Amniotic epithelial cell (primary cell): ENCODE results near the gene FREM1.

Experiments used
- DNase-seq: peaks from one replicate; pipeline ENCODE4 v3.0.0-alpha.2; 2010; ENCODE audit warnings: low read depth

FREM1 gene

DNA sequence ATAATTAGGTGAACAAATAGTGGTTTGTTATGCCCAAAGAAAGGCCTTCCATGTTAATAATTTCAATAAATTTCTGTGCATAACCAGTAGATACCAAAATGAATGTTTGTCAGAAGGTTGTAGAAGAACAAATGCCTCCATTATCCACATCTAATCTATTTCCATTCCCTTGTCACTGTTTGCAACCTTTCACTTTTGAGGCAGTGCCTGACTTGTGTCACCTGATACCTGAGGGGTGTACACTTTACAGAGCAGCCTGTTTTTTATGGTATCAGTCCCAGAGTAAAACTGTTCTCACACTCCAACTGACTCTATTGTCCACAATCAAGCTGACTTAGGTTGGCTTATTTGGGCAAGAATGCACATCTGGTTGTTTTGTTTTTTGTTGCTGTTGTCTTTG, 40.1 kb downstream of the FREM1 start:
- no peak for DNase-seq

DNA sequence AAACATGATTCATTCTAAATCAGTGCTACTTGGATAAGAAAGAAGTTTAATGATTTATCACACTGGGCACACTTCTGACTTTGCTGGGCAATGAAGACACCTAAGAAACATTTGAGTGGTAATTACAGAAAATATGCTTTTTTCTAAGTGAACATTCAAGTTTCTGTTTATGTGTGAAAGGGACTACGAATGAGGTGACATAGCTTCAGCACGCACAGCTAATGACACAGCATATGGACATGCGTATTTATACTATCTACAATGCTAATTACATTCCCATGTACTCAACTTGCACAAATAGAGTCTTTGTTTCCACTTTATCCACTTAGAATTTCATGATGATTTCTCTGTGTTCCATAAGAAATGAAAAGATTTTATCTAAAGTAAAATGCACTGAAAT, 40.6 kb downstream of the FREM1 start:
- DNase-seq: no peak

DNA sequence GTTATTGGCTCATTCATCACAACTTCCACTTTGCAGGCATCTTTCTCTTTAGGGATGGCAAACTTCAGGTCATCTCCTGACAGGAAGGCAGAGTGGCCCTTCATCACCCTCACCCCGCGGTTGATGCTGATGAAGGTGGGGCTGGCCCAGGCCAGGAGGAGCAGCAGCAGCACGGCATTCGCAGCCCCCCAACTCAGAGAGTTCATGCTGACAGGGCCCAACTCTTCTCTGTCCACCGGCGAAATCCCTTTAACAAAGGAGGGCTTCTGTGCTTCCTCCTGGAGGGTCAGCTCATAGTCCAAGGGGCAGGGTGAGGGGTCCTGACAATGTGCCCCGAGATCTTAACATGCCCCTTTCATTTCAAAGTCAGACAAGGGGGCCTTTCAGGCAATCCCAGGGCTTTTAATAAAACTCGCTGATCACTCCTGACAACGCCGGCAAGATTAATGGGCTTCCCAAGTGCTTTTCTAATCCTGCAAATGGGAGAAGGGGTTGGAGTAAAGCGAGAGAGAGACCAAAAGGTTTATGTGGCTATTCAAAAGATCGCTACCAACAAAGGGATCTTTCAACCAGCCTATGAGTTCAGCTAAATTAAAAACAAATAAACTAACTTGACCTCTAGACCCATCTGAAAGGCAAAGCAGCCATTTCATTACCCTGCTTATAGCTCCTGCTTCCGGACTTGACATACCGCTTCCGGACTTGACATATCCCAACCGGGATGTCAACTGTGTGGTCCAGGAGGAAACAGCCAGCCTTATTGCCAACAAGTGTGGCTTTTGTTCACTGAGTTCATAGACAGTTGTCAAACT, 41.2 kb downstream of the FREM1 start:
- DNase-seq: no peak

DNA sequence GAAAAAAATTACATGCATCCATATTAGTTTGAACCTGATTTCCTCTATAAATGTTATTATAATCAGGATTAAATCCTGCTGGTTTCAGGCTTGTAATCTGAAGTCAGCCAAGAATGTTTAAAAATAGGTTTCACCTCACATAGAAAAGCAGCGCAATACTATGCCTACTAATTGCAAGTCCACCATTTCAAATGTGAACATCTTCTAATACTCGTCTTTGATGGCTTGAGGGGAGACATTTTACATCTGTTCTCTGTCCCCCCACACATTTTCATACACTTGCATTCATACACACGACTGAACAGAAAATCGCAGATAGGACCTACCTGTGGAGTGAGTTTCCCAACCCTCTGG, 41.8 kb downstream of the FREM1 start:
- no peak for DNase-seq

DNA sequence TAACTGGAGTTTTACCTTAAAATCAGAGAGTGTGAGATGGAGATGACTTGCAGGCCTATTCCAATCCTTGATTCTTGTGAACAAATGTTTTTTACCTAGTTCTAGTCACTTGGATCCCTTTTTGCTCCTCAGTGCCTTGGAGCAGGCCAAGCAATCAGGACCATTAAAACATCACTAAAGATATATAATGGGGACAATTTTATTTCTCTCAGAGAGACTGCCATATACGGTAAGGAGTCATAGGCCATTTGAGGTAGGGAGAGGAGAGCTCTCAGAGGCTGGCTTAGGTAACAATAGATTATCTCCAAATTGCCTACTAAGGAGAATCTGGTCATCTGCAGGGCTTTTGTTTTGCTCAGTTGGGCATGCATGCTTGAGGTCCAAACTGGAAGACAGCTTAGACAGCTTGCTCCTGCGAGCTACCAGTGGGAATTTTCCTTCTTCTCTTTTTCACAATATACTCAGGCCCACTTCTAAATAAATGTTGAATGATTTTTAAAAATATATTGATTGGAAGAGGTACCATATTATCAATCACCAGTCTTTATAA, 44.0 kb downstream of the FREM1 start:
- DNase-seq: no peak

DNA sequence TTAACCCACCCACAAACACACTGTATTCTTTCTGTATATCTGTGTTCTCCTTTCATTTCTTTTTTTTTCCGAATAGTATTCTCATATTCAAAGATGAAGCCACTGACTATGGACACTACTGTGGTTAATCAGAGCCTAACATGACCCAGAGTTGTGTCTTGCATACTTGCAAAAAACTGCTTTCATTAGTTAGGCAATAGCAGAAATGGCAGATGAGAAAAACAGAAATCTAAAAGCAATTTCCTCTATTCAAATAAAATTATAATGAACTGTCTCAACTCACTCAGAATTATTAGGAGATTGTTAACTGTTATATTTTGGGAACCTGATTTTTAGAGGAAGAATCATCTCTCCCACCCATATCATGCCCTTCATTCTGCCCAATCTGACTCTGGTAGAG, 45.9 kb downstream of the FREM1 start:
- DNase-seq: no peak

DNA sequence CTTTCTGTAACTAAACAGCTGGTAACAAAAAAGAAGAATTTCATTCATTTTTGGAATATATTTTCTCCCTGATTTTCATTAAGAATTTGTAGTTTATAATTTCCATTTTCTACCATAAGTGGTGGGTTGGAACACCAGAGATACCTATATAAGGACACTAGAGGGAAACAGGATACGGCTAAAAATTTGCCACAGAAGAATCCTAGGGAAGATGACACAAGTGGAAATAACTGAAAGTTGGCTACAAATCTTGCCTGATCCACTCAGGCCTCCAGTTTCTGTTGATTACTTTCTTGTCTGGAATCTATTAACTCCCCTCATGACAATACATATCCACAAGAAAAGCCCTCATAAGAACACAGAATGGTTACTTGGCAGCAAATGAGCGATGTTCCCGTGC, 46.8 kb downstream of the FREM1 start:
- no peak for DNase-seq

DNA sequence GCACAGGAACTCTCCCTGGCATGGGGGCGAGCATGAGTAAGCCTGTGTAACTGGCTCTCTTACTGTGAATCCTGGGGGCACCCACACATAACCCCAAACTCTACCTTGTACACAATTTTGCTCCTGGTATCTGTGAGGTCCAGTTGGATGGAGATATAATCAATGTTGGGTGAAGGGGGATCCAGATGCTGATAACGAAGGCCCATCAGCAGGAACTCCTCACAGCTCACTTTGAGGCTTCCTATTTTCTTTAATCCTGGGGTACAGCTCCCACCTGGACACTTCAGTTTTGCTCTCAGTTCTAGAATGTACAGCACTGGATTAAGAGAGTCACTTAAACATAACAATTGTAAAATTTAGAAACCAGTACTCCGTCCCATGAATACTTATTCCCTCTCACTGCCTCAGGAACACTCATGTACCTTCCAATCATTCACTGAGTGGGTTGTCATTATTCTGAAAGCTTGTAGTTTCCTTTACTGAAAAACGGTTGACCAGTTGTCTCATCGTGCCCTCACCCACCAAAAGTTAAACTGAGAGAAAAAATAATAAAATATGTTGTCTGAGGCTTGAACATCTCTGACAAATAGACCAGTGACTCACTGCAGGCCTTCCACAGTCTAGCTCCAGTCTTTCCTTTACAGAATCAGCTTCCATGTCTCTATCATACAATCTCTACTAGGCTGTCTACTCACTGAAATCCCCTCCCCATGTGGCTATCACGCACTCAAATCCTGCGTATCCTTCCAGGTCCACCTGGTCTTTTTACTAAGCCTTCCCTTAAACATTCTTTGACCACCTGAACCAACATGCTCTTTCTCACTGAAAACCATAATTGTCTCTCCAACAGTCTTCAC, 52.6 kb downstream of the FREM1 start:
- DNase-seq: no peak

DNA sequence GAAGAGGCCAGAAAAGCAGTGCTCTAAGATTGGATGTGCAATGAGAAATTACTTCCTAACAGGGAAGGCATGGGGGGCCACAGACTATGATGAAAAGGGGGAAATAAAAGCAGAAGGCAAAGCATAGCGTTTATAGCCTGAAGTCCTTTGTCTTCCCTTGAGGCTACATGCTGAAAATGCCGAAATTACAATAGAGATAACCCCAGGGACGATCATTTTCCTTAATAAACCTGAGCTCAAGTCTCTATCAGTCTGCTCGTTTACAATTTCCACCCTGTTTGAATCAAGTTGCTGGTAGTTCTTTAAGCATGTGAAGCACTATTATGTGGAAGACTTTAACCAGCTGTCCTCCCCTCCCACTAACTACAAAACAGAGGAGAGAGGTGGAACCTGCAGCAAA, 60.4 kb downstream of the FREM1 start:
- DNase-seq: no peak

DNA sequence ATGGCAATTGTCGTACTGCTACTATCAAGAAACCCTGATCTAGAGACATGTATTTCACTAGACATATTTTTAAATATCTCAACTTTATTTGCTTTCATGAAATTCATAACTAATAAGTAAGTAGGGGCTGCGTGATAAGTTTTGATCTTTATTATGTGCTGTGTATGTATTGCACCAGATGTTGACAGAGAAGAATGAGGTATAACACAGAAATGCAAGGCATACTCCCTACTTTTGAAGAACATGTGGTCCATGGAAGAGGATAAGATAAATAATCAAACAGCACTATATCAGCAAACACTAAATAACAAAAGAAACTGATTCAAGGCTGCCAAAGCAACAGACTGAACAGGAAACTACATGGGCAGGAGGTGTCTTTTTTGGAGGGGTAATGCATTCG, 60.9 kb downstream of the FREM1 start:
- no peak for DNase-seq

DNA sequence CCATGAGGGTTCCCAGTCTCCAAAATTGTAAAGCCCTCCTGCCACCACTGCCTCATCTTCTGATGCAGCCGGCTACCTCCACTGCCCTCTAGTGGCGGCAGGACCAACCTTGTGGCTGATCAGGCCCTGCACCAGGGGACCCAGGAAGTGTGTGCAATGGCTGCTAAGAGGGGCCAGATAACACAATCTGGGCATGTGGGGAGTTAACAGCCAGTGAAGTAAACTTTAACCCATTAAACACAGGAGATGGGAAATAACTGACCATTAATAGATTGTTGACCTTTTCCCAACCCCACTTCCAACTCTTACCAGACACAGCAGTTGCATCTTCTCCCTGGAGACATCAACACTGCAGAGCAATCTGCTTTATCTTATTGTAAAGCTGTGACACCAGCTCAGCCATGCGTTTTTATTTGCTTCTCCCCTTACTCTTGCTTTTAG, 63.3 kb downstream of the FREM1 start:
- DNase-seq: peak; percentile 16

DNA sequence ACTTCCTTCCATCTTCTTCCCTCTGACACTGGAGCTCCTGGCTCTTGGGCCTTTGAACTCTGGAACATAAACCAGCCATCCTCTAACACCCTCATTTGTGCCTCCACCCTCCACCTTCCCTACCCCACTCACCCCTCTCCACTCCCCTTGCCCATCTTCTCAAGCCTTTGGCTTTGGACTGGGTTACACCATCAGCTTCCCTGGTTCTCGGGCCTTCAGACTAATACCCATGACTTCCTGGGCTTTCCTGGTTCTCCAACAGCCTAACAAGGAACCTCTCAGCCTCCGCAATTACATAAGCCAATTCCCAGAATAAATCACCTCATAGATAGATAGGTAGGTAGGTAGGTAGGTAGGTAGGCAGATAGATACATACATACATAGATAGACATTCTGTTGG, 67.1 kb downstream of the FREM1 start:
- DNase-seq: no peak

DNA sequence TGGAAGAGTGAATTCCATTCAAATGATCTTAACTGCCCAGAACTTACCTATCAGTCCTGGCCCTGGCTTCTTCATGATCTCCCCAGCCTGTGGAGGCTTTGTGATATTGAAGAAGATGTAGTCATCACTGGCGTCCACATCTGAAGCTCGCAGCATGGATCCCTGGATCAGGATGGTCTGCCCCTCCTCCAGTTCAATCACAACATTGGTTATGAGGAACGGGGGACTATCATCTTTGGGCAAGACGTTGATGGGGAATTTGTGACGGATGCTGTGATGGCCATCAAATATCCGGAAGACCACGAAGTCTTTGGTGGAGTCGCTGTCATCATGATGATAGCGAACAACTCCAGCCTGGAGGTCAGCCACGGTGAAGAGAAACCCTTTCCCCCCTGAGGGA, 68.0 kb downstream of the FREM1 start:
- no peak for DNase-seq

DNA sequence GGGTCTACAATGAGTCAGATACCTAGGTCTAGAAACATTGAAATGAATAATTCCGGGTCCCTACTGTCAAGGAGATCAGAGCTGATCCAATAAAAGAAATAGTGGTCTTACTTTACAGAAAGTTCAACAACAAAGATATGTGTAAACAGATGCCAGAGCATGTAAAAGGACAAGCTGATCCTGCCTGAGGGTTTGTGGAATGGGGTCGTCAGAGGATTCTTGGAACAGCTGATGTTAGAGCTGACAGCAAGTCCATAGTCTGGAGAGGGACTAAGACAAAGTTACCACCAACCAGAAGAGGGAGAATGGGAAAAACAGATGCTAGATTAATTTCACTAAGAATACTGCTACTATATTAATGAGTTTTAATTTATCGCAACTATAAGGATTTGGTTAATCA, 71.5 kb downstream of the FREM1 start:
- no peak for DNase-seq

DNA sequence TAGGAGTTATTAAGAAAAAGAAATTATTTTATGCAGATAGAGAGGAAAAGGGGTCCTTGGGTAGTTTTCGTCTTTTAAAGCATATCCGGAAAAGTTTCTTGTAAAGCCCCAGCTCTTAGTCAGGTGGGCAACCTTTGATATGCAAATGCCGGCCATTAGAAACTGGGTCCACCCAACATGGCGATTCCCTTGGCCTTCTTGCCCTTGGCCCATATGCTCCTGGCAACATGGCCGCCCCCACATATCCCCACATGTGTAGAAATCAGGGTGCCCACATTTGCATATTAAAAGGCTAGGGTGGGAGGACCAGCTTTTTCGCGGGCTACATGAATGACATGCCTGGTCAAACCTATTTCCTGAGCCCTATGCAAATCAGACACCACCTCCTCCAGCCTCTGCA, 73.3 kb downstream of the FREM1 start:
- DNase-seq: no peak

DNA sequence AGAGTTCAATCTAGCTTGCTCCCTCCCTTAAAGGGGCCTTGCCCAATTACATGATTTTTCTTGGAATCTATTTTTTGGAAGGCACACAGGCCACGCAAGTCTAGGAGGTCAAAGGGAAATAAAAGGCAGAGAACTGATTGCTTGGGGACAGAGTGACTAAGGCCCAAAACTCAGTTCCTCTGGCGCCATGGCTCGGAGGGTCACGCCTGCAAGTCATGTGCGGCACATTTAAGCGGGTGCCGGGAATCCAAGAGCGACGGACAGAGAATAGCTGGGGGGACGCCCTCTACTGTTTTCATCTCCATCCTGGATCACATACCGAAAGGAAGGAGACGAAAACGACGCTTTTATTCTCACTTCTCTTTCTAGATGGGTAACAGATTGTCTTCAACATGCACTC, 78.6 kb downstream of the FREM1 start:
- DNase-seq: no peak

DNA sequence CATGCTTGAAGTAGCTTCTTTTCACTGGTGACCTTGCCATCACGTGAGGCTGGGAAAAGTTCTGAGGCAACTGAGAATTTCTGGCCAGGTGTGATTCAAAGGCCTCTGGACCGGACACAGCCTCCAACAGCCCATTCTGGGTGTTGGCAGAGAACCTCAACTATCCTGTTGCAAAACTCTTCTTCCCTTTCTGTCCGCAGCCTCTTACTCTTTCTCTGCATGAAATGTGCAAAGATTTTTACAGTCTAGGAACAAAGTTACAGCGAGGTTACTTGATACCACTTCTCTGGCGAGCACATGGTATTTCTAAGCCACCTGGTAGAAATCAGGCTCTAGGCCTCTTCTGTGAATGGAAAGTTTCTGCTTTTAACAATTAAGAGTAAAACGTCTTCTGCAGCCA, 79.2 kb downstream of the FREM1 start:
- DNase-seq: no peak

DNA sequence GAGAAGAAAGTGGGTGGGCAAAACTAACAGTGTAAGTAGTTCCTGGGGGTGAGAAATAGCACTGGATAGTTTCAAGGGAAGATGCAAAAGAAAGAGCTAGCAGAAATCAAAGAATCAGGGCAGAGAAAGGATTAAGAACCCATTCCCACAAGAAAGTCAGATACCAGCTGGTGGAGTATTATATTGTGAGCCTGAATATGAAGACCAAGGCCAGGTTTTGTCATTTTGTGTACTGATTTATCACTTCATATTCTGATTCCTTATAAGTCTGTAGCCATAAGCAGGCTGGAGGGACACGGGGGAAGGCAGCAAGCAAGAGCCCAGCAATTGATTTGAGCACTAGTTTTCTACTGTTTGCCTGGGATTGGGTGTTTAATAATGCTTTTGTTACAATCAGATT, 80.2 kb downstream of the FREM1 start:
- DNase-seq: no peak

DNA sequence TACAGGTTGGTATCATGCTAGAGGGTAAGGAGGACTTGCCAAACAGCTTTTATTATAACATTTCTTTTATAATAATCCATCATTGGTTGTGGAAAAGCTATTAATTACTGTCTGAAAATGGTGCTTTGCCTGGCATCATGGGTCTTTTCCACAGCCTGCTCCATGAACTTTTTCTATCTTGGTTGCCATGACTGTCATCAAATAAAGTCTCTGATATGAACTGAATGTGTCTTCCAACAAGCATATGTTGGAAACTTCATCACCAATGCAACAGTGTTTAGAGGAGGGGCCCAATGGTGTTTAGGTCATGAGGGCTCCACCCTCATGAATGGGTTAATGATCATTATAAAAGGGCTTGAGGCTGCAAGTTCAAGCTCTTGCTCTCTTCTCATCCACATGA, 81.0 kb downstream of the FREM1 start:
- no peak for DNase-seq

DNA sequence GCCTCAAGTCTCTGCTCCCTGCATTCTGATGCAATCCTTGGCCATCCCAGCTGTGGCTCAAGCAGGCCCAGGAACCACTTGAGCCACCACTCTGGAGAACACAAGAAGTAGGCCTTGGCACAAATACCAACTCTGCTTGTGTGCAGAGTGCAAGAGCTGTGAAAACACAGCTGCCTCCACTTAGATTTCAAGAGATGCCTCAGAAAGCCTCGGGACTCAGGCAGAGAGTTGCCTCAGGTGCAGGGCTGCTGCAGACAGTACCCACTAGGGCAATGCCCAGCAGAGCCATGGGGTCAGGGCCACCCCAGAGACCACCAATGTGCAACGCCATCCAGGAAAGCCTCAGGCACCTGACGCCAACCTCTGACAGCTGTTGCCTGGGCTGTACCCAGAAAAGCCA, 82.4 kb downstream of the FREM1 start:
- no peak for DNase-seq

DNA sequence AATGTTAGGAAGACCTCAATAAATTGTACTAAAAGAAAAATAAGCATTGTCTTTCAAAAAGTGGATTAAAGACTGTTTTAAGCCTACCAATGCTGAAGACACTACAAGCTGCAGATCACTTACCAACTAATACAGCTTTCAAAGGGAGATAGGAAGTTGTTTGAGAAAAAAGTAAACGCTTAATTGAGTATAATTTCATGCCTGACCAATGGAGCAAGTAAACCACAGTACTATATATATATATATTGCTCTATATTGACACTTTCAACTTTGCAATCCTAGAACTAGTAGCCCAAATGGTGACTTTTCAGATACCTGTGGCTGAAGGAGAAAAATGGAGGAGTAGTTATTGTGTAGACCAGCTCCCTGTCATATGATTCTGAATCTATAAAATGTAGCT, 85.7 kb downstream of the FREM1 start:
- DNase-seq: no peak

DNA sequence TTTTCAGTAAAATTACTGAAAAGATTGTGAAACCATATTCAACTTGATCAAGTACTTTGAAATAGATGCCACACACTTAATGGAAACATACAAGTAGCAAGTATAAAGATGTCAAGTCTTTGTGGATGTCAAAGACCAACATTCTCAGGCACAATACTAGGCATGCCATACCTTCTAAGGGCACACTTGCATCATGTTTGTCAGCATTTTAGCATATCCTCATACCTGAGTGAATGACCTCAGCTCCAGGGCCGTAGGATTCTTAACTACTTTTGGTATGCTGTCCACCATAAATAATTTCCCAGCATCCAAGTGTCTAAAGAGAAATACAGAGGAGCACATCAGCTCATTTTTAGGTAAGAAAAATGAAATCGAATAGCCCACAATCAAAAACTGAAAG, 86.4 kb downstream of the FREM1 start:
- no peak for DNase-seq

DNA sequence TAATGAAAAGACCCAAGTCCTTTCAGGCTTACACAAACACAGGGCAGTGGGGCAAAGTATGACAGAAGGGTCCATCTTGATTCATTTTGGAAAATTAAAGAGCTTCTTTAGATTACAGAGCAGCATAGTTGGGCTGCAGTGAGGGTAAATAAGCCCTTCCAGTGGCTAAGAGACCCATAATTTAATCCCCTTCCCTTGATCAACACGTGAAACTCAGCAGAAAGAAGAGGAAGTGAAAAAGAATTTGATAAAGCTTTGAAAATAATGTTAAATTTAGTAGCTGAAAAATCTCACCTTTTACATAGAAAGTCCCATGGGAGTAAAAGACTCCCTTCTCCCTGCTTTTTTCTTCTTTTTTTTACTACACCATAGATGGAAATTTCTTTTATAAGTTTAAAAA, 87.6 kb downstream of the FREM1 start:
- DNase-seq: no peak
